Mesothelial cell of epicardium (in vitro differentiated cells): Measurements from ENCODE around the gene CATSPER1. TPM values are rescaled to one million over a fixed set of nuclear protein-coding genes. Genes with fewer than 3 reads are reported as not detected.
A peak's percentile ranks its signal among the peaks of the same experiment; 100 is the strongest.

ENCODE experiments used
- DNase-seq, 2 experiments: peaks; one replicate each; pipeline ENCODE4 v3.0.0; 2021; ENCODE audit warnings: low spot score in 2 of 2; ENCODE audit not compliant: unreplicated experiment in 2 of 2
- H3K27ac Mint-ChIP-seq: 2 replicates; pipeline ENCODE4 v1.8.0; 2021; ENCODE audit warnings: mixed read lengths
- H3K27me3 Mint-ChIP-seq: 2 replicates; pipeline ENCODE4 v1.8.0; 2021; ENCODE audit warnings: low read depth, mixed read lengths
- H3K36me3 Mint-ChIP-seq: 2 replicates; pipeline ENCODE4 v1.8.0; 2021; ENCODE audit warnings: mixed read lengths
- H3K4me1 Mint-ChIP-seq: 2 replicates; pipeline ENCODE4 v1.8.0; 2021; ENCODE audit warnings: mixed read lengths
- H3K4me3 Mint-ChIP-seq: 2 replicates; pipeline ENCODE4 v1.8.0; 2021; ENCODE audit warnings: mild to moderate bottlenecking, moderate library complexity, mixed read lengths
- H3K9me3 Mint-ChIP-seq: 2 replicates; pipeline ENCODE4 v1.8.0; 2021; ENCODE audit warnings: mixed read lengths
- total RNA-seq: library from RNA; stranded (reverse); gene quantifications from 3 replicates; pipeline ENCODE4 v1.2.1, GENCODE V29; 2021
- TF ChIP-seq, protein P1 (sequence below): fragments of 200-600 bp; sonication (generic); IDR thresholded peaks from one replicate; pipeline ENCODE4 v1.5.0; 2021; ENCODE audit warnings: antibody characterized with exemption; ENCODE audit not compliant: unreplicated experiment

The CATSPER1 gene
- total RNA-seq, 1 donor from 2014 or later: not detected

DNA sequence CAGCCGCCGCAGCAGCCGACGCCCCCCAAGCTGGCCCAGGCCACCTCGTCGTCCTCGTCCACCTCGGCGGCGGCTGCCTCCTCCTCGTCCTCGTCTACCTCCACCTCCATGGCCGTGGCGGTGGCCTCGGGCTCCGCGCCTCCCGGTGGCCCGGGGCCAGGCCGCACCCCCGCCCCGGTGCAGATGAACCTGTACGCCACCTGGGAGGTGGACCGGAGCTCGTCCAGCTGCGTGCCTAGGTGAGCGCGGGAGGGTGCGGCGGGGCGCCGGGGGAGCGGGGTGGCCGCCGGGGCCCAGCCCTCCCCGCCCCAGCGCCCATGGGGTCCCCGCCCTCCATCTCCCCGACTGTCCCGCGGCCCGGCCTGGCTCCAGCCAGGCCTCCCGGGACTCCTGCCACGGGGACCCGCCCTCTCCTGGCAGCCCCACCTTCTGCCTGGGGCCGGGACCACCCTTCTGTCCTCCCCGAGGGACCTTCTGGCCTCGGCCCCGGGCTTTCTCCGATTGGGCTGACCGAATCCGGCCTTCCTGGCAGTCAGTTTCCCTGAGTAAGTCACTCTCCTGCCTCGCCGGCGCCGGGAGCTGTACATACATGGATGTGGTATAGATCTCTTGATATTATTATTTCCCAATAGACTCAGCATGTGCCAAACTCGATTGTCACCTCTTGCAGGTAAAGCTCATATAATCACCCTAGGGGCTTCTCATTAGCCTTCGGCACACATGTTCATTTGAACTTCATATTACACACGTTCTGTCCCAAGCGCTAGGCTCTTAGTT, 44.5 kb upstream of the CATSPER1 start:
- Mint-ChIP-seq H3K4me3 (peak overlapping the region; percentile 90), H3K36me3 (peaks cover 32% of the 10 kb centered on the region), H3K9me3 (no peaks in the 10 kb centered on the region), H3K27ac (peak overlapping the region; percentile 79), H3K4me1 (peaks cover 26% of the 10 kb centered on the region), H3K27me3 (no peaks in the 10 kb centered on the region)
- TF ChIP-seq, protein P1, sequence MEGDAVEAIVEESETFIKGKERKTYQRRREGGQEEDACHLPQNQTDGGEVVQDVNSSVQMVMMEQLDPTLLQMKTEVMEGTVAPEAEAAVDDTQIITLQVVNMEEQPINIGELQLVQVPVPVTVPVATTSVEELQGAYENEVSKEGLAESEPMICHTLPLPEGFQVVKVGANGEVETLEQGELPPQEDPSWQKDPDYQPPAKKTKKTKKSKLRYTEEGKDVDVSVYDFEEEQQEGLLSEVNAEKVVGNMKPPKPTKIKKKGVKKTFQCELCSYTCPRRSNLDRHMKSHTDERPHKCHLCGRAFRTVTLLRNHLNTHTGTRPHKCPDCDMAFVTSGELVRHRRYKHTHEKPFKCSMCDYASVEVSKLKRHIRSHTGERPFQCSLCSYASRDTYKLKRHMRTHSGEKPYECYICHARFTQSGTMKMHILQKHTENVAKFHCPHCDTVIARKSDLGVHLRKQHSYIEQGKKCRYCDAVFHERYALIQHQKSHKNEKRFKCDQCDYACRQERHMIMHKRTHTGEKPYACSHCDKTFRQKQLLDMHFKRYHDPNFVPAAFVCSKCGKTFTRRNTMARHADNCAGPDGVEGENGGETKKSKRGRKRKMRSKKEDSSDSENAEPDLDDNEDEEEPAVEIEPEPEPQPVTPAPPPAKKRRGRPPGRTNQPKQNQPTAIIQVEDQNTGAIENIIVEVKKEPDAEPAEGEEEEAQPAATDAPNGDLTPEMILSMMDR: no peak
- peak; percentile 31 to 48 for DNase-seq

GRCh38 chr11:66069715-66070603, 43.7 kb upstream of the CATSPER1 start, which contains the start of gene PACS1:
Gene PACS1 (plus strand): TSS chr11:66070272. CDS start chr11:66070487, 215 bp downstream.
- TF ChIP-seq, protein P1: no peak
- Mint-ChIP-seq H3K27me3 (no peaks in the 10 kb centered on the region), H3K27ac (peak within 1 kb of the TSS; percentile 91), H3K4me1 (peaks cover 26% of the 10 kb centered on the region), H3K9me3 (peaks cover 4% of the 10 kb centered on the region), H3K4me3 (peak within 1 kb of the TSS; percentile 90), H3K36me3 (peaks cover 34% of the 10 kb centered on the region)
- DNase-seq: peak; percentile 58 to 71

GRCh38 chr11:66068923-66069714, 42.8 kb upstream of the CATSPER1 start:
- H3K36me3 Mint-ChIP-seq: peaks cover 37% of the 10 kb centered on the region
- DNase-seq: peak in 1 of 2 experiments; percentile 42
- TF ChIP-seq, protein P1: no peak
- H3K27me3 Mint-ChIP-seq: no peaks in the 10 kb centered on the region
- H3K9me3 Mint-ChIP-seq: peaks cover 6% of the 10 kb centered on the region
- H3K27ac Mint-ChIP-seq: peak overlapping the region; percentile 91
- peaks cover 26% of the 10 kb centered on the region for H3K4me1 Mint-ChIP-seq
- H3K4me3 Mint-ChIP-seq: peak overlapping the region; percentile 77

DNA sequence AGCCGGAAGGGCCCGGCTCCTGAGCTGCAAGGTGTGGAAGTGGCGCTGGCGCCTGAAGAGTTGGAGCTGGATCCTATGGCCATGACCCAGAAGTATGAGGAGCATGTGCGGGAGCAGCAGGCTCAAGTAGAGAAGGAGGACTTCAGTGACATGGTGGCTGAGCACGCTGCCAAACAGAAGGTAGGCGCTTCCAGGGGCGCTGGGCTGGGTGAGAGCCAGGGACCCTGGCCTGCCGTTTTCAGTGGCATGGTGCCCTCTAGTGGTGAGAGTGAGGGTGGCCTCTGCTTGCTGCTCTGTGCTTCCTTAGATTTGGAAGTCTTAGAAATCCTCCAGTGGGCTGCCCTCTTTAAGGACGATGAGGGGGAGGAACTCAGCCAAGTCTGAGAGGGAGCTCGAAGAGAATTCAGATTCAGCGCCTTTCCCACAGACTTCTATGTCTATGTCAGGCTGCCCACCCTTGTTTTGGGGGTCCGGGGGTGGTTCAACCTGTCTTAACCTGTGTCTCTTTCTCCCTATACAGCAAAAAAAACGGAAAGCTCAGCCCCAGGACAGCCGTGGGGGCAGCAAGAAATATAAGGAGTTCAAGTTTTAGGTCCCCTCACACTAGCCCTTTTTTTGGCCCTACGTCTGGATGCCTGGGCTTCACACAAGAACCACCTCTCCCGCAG, 42.0 kb upstream of the CATSPER1 start:
- no peaks in the 10 kb centered on the region for H3K27me3 Mint-ChIP-seq
- peaks cover 42% of the 10 kb centered on the region for H3K36me3 Mint-ChIP-seq
- peaks cover 26% of the 10 kb centered on the region for H3K4me1 Mint-ChIP-seq
- H3K9me3 Mint-ChIP-seq: peaks cover 8% of the 10 kb centered on the region
- H3K4me3 Mint-ChIP-seq: peak overlapping the region; percentile 77
- DNase-seq: peak; percentile 63 to 87
- peak overlapping the region; percentile 91 for H3K27ac Mint-ChIP-seq
- TF ChIP-seq, protein P1: peak; percentile 87

DNA sequence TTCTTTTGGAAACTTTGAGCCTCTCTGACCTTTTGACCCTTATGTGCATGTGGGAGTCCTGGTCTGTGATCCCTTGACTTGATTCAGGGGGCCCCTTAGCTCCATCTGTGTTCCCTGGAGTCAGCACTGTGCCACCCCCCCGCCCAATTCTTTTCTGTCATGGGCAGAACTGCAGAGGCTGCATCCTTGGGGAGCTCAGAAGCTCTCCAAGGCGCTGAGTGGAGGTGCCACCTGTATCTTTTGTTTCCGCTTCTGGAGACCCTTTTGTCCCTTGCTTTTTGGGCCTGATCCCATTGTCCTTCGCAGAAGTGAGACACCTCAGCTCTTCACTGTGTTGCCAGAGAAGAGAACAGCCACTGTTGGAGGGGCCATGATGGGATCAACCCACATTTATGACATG, 41.4 kb upstream of the CATSPER1 start:
- Mint-ChIP-seq H3K4me3 (no peak overlapping the region), H3K27me3 (no peaks in the 10 kb centered on the region), H3K9me3 (peaks cover 12% of the 10 kb centered on the region), H3K27ac (peak overlapping the region; percentile 91), H3K4me1 (peaks cover 23% of the 10 kb centered on the region), H3K36me3 (peaks cover 48% of the 10 kb centered on the region)
- TF ChIP-seq, protein P1: no peak
- peak in 1 of 2 experiments; percentile 27 for DNase-seq
